Measurements from ENCODE around the gene ANXA2R.
"Not testable (repeated sequence)": the region's sequence is repeated elsewhere in the genome, so short reads cannot be mapped to it uniquely, and the experiment has no call there.

Gene ANXA2R

DNA sequence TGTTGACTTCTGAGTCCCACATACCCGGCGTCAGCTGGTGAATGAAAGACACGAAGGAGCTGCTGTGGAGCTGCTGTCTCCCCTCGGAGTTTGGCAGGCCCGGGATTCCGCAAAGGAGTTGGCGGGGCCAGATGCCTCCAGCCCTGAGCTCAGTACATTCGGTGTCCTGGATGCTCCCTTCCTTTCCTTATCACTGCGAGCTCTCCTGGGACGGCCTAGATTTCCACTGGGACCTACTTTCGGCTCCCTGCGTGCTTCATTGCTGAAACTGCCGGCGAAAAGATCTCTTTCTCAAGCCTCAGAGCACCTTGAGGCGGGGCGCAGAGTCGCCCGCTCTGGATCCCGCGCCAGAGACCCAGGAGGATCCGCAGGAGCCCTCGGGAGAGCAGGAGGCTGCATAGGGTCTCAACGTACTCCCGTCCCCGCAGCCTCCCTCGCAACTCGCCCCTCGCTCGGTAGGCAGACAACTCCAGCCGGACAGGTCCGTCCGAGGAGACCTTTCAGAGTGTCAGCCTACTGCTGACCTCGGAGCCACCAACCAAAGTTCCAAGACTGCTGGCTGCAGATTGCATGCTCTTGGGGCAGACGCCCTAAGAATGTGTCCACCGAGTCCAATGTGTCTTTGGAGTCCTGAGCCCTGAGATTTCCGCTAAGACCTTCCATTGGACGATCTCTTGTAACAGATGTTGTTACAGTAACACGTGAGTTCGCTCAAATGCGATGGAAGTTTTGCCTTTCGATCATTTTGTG, 6.1 kb downstream of the ANXA2R start:
- DNase-seq (ENCODE audit: low read depth) = no peak

DNA sequence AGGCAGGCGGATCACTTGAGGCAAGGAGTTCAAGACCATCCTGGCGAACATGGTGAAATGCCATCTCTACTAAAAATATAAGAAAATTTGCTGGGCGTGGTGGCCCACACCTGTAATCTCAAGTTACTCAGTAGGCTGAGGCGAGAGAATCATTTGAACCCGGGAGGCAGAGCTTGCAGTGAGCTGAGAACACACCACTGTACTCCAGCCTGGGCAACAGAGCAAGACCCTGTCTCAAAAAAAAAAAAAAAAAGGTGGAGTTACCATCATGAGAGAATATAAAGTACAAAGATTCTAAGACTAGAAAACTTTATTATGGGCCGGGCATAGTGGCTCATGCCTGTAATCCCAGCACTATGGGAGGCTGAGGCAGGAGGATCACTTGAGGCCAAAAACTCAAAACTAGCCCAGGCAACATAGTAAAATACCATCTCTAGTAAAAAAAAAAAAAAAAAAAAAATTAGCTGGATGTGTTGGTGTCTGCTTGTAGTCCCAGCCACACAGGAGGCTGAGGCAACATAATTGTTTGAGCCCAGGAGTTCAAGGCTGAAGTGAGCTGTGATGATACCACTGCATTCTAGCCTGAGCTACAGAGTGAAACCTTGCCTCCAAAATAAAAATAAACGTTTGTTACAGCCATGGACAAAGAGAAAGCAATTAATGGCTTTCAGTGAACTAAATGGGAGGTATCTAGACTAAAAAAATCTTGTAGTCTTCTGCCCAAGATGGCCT, 12.9 kb downstream of the ANXA2R start:
- DNase-seq (ENCODE audit: low read depth) = no peak

DNA sequence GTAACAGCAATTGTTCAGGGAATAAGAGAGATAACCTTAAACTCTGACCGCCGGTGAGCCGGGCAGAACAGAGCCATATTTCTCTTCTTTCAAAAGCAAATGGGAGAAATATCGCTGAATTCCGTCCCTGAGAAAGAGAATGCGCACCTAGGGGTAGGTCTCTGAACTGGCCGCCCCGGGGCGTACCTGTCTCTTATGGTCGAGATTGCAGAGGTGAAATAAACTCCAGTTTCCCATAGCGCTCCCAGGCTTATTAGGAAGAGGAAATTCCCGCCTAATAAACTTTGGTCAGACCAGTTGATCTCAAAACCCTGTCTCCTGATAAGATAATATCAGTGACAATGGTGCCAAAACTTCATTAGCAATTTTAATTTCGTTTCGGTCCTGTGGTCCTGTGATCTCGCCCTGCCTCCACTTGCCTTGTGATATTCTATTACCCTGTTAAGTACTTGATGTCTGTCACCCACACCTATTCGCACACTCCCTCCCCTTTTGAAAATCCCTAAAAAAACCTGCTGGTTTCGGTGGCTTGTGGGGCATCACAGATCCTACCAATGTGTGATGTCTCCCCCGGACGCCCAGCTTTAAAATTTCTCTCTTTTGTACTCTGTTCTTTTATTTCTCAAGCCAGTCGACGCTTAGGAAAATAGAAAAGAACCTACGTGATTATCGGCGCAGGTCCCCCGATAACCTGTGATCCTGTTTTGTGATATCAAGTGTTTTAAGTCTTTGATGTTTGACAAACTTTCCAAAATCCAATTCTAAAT, 14.8 kb downstream of the ANXA2R start:
- not testable (repeated sequence) for DNase-seq (ENCODE audit: low read depth)

GRCh38 chr5:43024217-43024616, 15.9 kb downstream of the ANXA2R start:
- DNase-seq (ENCODE audit: low read depth) = no peak

GRCh38 chr5:43021151-43021550, 19.0 kb downstream of the ANXA2R start:
- DNase-seq (ENCODE audit: low read depth) = no peak

DNA sequence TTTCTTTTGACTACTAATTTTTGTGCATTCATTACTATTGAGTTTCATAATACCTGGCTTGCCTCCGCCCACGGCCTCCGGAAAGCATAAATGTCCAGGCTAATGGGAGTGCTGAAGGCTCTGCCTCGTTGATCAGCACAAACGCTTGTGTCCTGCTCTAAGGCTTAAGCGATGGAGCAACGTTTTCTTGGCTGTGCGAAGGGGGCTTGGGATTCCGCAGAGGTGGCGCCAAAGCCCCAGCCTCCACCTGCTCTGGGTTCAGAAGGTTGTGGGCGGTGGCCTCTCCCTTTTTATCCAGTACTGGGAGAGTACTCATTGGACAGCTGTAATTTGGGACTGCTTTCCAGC, 19.7 kb downstream of the ANXA2R start:
- no peak for DNase-seq (ENCODE audit: low read depth)

DNA sequence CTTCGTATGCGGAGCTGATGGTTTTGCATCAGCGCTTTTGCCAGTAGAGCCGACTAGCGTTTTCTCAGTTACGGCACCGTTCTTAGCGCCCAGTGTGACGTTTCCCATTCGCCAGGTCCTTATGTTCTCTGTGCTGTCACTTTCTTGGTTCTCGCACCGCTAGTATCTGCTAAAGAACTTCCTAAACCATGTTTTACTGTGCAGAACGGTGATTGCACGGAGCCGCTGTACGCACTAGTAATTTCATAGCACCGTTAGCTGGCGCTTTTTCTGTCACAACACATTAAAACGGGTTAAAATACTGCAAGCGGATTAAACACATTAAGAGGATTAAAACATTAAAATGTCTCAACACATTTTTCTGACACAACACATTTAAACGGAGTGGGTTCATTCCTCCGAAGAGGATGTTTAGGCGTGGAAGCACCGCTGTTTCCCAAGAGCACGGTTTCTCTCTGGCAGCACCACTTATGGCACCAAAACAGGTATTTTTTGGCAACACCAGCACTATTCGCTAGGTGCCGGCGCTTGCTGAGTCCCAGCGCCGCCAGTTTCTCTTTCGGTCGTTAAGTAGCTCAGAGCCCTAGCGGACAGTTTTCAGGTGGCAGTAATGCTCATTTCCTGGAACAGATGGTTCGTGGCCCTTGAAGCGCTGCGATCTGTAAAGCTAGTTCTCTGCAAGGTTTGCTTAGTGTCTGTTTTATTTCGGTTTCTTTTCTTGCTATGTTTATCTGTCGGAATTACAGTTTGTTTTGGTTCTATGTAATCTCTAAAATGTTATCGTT, 20.3 kb downstream of the ANXA2R start:
- peak; percentile 68 for DNase-seq (ENCODE audit: low read depth)

- DNase-seq (ENCODE audit: low read depth) = no peak
Measured at GRCh38 chr5:43019291-43019613, 20.9 kb downstream of the ANXA2R start.

GRCh38 chr5:43017428-43017815, 22.7 kb downstream of the ANXA2R start:
- no peak for DNase-seq (ENCODE audit: low read depth)

GRCh38 chr5:43016217-43016779, 23.8 kb downstream of the ANXA2R start:
- DNase-seq (ENCODE audit: low read depth) = no peak

GRCh38 chr5:43014522-43014921, 25.6 kb downstream of the ANXA2R start:
- DNase-seq (ENCODE audit: low read depth) = no peak

- no peak for DNase-seq (ENCODE audit: low read depth)
Measured at GRCh38 chr5:43010935-43011315, 29.2 kb downstream of the ANXA2R start.

DNA sequence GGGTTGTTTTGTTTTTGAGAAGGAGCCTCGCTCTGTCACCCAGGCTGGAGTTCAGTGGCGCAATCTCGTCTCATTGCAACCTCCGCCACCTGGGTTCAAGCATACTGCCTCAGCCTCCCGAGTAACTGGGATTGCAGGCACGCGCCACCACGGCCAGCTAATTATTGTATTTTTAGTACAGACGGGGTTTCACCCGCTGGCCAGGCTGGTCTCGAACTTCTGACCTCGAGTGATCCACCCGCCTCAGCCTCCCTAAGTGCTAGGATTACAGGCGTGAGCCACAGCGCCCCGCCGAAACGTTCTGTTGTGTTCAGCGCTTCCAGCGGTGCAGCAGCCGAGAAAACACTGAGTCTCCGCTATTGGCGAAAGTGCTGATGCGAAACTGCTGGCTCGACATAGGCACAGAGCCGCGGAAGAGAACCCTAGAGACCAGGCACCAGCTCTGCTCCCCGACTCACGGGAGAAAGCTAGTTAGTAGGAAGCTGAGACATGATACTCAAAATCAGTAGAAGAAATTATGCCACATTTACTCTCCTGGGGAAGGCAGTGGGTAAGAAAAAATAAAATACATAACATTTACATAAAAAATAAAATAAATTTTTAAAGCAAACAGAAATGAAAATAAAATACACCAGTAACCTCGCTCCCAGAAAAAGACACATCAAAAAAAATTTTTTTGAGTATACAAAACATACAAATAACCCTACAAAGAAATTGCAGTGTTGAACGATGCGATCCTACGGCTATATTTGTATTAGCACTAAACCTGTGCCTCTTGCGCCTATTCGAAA, 31.6 kb downstream of the ANXA2R start:
- peak; percentile 83 for DNase-seq (ENCODE audit: low read depth)

DNA sequence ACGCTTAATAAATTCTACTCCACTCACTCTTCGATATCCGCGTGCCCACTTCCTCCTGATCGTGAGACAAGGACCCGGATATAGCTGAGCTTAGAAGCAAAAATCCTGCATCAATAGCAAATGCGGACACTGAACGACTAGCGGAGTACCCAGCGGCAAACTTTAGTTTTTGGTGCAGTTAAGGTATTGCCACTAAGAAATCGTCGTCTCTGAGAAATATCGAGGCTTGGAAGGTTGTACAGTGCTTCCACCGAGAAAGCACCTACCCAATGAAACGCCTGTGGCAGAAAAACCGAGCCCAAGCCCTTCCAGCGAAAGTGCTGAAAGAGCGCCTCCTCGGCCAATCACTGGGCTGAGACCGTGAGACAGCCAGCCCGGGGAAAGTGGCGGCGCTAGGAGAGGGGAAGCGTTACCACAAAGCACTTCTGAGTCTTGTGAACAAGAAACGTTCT, 32.2 kb downstream of the ANXA2R start:
- no peak for DNase-seq (ENCODE audit: low read depth)

DNA sequence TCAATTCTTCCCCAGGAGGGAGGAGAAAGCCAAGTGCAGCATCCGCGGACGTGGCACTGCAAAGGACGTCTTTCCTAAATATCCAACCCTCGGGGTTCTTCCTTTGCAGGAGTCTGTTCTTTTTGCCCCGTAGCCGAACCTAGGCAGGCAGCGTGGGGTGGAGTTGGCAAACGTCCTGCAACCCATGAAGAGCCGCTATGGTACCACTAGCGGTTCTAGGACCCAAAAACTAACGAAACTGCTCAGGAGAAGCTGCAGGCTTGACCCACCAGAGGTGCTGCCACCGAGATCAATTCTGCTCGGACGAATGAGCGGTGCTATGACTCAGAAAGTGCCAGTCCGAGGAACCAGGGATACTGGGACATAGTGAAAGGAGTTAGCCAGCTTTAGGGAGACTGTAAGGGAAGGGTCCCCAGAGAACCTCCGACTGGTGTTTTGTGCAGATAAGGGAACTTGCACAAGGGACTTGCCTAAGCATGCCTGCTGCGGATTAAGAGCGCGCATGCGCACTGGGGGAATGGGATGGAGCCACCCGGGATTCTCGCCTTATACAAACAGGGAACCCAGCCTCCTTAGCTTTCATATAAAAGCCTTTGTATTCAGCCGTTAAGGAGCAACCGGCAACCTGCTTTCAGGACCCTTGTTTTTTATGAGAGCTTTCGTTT, 32.7 kb downstream of the ANXA2R start:
- DNase-seq (ENCODE audit: low read depth) = peak; percentile 68

- DNase-seq (ENCODE audit: low read depth) = no peak
Measured at GRCh38 chr5:43006424-43007202, 33.5 kb downstream of the ANXA2R start.

- no peak for DNase-seq (ENCODE audit: low read depth)
Measured at GRCh38 chr5:43005031-43005430, 35.1 kb downstream of the ANXA2R start.

- DNase-seq (ENCODE audit: low read depth) = no peak
Measured at GRCh38 chr5:43001748-43002147, 38.4 kb downstream of the ANXA2R start.

GRCh38 chr5:43000914-43001313, 39.2 kb downstream of the ANXA2R start:
- no peak for DNase-seq (ENCODE audit: low read depth)

Measured in stimulated activated CD8-positive, alpha-beta memory T cell treated with anti-CD3 and anti-CD28 coated beads, Interleukin-12 subunit alpha, Interleukin-12 subunit beta, amount 100 ng/mL, for 4 hours (primary cell).